ENCODE results near the gene EIF4G3. TPM values are rescaled to one million over a fixed set of nuclear protein-coding genes. Genes with fewer than 3 reads are reported as not detected.
A peak's percentile ranks its signal among the peaks of the same experiment; 100 is the strongest.

Gene EIF4G3
- total and polyA plus RNA-seq, 9 of the 15 experiments (the other 6 are each of a cell fraction or from before 2014, with no cell fraction given), result 6.7 to 40.5 (median 32.1) TPM

GRCh38 chr1:20891091-20891490, 285.6 kb downstream of the EIF4G3 start (continued):
- no peak for TF ChIP-seq ID3 (CRISPR knock-in tag; IDR thresholded peaks at IDR 0.05)
- TF ChIP-seq ID3 (tag; IDR thresholded peaks at IDR 0.05), result no peak
- TF ChIP-seq HES1 (IDR thresholded peaks at IDR 0.05; ENCODE audit: low read depth), result no peak
- no peak for TF ChIP-seq ZNF197 (CRISPR knock-in tag; IDR thresholded peaks at IDR 0.05; ENCODE audit: low read depth)
- TF ChIP-seq HMGN3 (IDR thresholded peaks at IDR 0.05; ENCODE audit: borderline replicate concordance, extremely low read depth, insufficient read length, low read depth, low read length), result no peak
- TF ChIP-seq ELF1 (tag; IDR thresholded peaks at IDR 0.05), result no peak
- no peak for TF ChIP-seq NR3C1 (CRISPR knock-in tag; IDR thresholded peaks at IDR 0.05)

- BruUV-seq (replicated peaks), result no TSS peak
- 16% methylated on average over 2 of the region's 2 CpGs for WGBS (ENCODE audit: insufficient coverage, low coverage, missing lambda C conversion rate)
- Histone ChIP-seq H3K4me1 (replicated peaks in 1 of 2; ENCODE audit: control insufficient read depth in 2 of 2, insufficient read depth in 2 of 2, low read length in 2 of 2) (no peaks in the 10 kb centered on the region), H3K9me3 (replicated peaks; ENCODE audit: control insufficient read depth, insufficient read depth, low read depth, low read length) (no peaks in the 10 kb centered on the region), H3K4me3 (no peak overlapping the region), H3K79me2 (ENCODE audit: control insufficient read depth, insufficient read depth, low read length) (no peaks in the 10 kb centered on the region), H4K20me1 (replicated peaks; ENCODE audit: control insufficient read depth, insufficient read depth, low read length) (no peaks in the 10 kb centered on the region), H3K27me3 (ENCODE audit: control insufficient read depth in 2 of 2, insufficient read depth in 2 of 2, low read length in 2 of 2) (no peaks in the 10 kb centered on the region), H3K4me2 (ENCODE audit: insufficient read depth, low read length) (no peak overlapping the region), H3K9ac (ENCODE audit: insufficient read depth in 1 of 2, low read depth in 2 of 2, low read length in 2 of 2) (no peak overlapping the region), H3K9me1 (ENCODE audit: control insufficient read depth, insufficient read depth, low read length) (no peaks in the 10 kb centered on the region), H2AFZ (ENCODE audit: low read depth, low read length) (no peak overlapping the region), H3K27ac (ENCODE audit: extremely low read depth, low read depth, low read length) (no peak overlapping the region), H3K36me3 (ENCODE audit: control insufficient read depth, insufficient read depth, low read length) (peaks cover 5% of the 10 kb centered on the region; the same call in 1 of the 3 replicates)
- CTCF ChIA-PET (ENCODE audit: low intra/inter-chr PET ratio), result interaction anchor here (0.6 kb wide), 1 partner anchor 787 kb away, joined by 4 read pairs; no protein-coding TSS in a partner anchor
- DNase-seq (ENCODE audit: extremely low read depth in 1 of 4, low spot score in 3 of 4) (no peak), ATAC-seq (no peak), FAIRE-seq (no peak)
- no peak for TF ChIP-seq ZNF512 (tag; IDR thresholded peaks at IDR 0.05)
- 0 out of 2 replicates have a peak, but pooled peaks have one; percentile 34 for TF ChIP-seq SMAD4 (CRISPR knock-in tag; conservative IDR thresholded peaks at IDR 0.05)
- TF ChIP-seq MEIS2 (IDR thresholded peaks at IDR 0.05; ENCODE audit: partially characterized antibody), result peak; percentile 31
- no peak for TF ChIP-seq PBX2 (CRISPR knock-in tag; IDR thresholded peaks at IDR 0.05; ENCODE audit: low read depth)
- 0 out of 2 replicates have a peak, but pooled peaks have one; percentile 52 for TF ChIP-seq PBX2 (tag; conservative IDR thresholded peaks at IDR 0.05; ENCODE audit: low read depth)
- no peak for TF ChIP-seq GABPA (tag; conservative IDR thresholded peaks at IDR 0.05; ENCODE audit: low read depth)
- in situ Hi-C loops (cut with MboI) (no loop called here), intact Hi-C loops (cut with micrococcal nuclease) (no loop called here)
- POLR2A ChIA-PET, result no interaction called here
These were observed 289.5 kb downstream of the EIF4G3 start for GRCh38 chr1:20887246-20887645.

All from K562 (cell line).